Stimulated activated CD4-positive, alpha-beta T cell treated with anti-CD3 and anti-CD28 coated beads, Interleukin-4, amount 100 ng/mL, for 4 hours (primary cell): ENCODE measurements around the gene EDDM3A.
"Not testable (repeated sequence)": the region's sequence is repeated elsewhere in the genome, so short reads cannot be mapped to it uniquely, and the experiment has no call there.

Source experiments
- DNase-seq, 2 experiments: peaks; one replicate each; pipeline ENCODE4 v3.0.0-alpha.2; 2020

EDDM3A gene

GRCh38 chr14:20733684-20734429 is 11.8 kb upstream of the EDDM3A start:
- DNase-seq = no peak

- no peak for DNase-seq
Observed at GRCh38 chr14:20734430-20734806, 11.3 kb upstream of the EDDM3A start.

- DNase-seq = not testable (repeated sequence)
Observed at GRCh38 chr14:20738292-20738691, 7.4 kb upstream of the EDDM3A start.

- no peak for DNase-seq
Observed at GRCh38 chr14:20742132-20742531, 3.6 kb upstream of the EDDM3A start.

- no peak for DNase-seq
Observed at GRCh38 chr14:20743556-20743955, 2.1 kb upstream of the EDDM3A start.

GRCh38 chr14:20746566-20746965 is 879 bp downstream of the EDDM3A start:
- no peak for DNase-seq

GRCh38 chr14:20748439-20748838 is 2.8 kb downstream of the EDDM3A start:
- DNase-seq = no peak

GRCh38 chr14:20750194-20750593 is 4.5 kb downstream of the EDDM3A start:
- no peak for DNase-seq

- no peak for DNase-seq
Observed at GRCh38 chr14:20751963-20752562, 6.4 kb downstream of the EDDM3A start.

- no peak for DNase-seq
Observed at GRCh38 chr14:20754308-20754707, 8.6 kb downstream of the EDDM3A start.

GRCh38 chr14:20755037-20755436 is 9.3 kb downstream of the EDDM3A start:
- no peak for DNase-seq

- DNase-seq = no peak
Observed at GRCh38 chr14:20757965-20758364, 12.3 kb downstream of the EDDM3A start.

- DNase-seq = not testable (repeated sequence)
Observed at GRCh38 chr14:20759465-20759864, 13.8 kb downstream of the EDDM3A start.

- DNase-seq = no peak
Observed at GRCh38 chr14:20760950-20761349, 15.3 kb downstream of the EDDM3A start.

GRCh38 chr14:20768593-20768892 is 22.9 kb downstream of the EDDM3A start:
- DNase-seq = no peak

GRCh38 chr14:20769421-20769820 is 23.7 kb downstream of the EDDM3A start:
- no peak for DNase-seq

GRCh38 chr14:20772650-20773049 is 27.0 kb downstream of the EDDM3A start:
- no peak for DNase-seq

GRCh38 chr14:20774258-20774824 is 28.7 kb downstream of the EDDM3A start:
- DNase-seq = no peak

- DNase-seq = no peak
Observed at GRCh38 chr14:20775043-20775442, 29.4 kb downstream of the EDDM3A start.

GRCh38 chr14:20775901-20776300 is 30.2 kb downstream of the EDDM3A start:
- DNase-seq = no peak

GRCh38 chr14:20781803-20782202 is 36.1 kb downstream of the EDDM3A start:
- no peak for DNase-seq

- DNase-seq = no peak
Observed at GRCh38 chr14:20782280-20782890, 36.7 kb downstream of the EDDM3A start.

- no peak for DNase-seq
Observed at GRCh38 chr14:20787025-20787424, 41.3 kb downstream of the EDDM3A start.

GRCh38 chr14:20789230-20789813 is 43.6 kb downstream of the EDDM3A start:
- DNase-seq = no peak
